Right ventricle myocardium inferior (tissue), 1 donor: ENCODE measurements around the gene CSGALNACT2. TPM values are rescaled to one million over a fixed set of nuclear protein-coding genes. Genes with fewer than 3 reads are reported as not detected.

Source experiments
- ATAC-seq: fragments of 200-7000 bp; cut with Tn5 transposase; one replicate; pipeline ENCODE4 v1.9.1; 2020; ENCODE audit warnings: mild to moderate bottlenecking, moderate library complexity
- DNase-seq: peaks from one replicate; pipeline ENCODE4 v3.0.0; 2021; ENCODE audit errors: missing footprints
- intact Hi-C: fragments of 100-400 bp; cut with DNase I; formaldehyde crosslinking; loops from one replicate; pipeline ENCODE4 v1.11.0; 2022
- total RNA-seq: library from RNA; stranded (reverse); fragmentation: NEBNext Ultra II Directional; extraction: Animal tissue kit (Norgen Biotek cat#: 25700); gene quantifications from one replicate; pipeline ENCODE4 v1.2.1, GENCODE V29; 2021
- donor health status: DM: no; HTN: yes; CAD: no; lungs with severe emphysema.

The CSGALNACT2 gene
- total RNA-seq, 1 donor from 2014 or later: 8.1 TPM

DNA sequence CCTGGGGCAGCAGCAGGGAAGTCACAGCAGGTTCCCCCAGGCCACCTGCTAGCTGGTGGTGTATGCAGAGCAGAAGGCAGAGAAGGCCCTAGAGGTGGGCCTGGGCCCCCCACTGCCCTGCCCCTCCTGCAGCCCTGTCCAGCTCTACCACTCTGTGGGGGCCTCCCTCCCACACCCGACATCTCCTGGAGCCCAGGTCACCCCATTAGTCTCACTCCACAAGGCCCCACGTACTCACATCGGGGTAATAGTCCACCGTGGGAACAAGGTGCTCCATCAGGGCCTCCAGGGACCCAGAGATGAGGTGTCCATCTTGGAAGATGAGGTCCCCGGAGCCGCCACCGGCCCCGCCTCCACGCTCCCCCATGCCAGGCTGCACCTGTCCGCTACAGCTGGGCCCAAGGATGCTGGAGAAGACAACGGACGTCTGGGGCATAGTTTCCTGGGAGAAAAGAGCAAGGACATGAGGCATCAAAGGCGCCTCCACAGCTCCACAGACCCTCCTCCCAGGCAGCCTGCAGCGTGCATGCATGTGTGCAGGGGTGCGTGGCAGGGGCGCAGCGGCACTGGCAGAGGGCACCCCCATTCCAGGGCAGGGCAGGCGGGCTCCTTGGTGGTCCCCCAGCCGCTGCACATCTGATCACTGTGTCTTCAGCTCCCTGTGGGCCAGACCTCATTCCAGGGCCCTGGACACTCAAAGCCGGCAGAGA is 67.6 kb downstream of the CSGALNACT2 start:
- ATAC-seq (no peak), DNase-seq (peak; percentile 63)
- intact Hi-C loops: no loop called here

DNA sequence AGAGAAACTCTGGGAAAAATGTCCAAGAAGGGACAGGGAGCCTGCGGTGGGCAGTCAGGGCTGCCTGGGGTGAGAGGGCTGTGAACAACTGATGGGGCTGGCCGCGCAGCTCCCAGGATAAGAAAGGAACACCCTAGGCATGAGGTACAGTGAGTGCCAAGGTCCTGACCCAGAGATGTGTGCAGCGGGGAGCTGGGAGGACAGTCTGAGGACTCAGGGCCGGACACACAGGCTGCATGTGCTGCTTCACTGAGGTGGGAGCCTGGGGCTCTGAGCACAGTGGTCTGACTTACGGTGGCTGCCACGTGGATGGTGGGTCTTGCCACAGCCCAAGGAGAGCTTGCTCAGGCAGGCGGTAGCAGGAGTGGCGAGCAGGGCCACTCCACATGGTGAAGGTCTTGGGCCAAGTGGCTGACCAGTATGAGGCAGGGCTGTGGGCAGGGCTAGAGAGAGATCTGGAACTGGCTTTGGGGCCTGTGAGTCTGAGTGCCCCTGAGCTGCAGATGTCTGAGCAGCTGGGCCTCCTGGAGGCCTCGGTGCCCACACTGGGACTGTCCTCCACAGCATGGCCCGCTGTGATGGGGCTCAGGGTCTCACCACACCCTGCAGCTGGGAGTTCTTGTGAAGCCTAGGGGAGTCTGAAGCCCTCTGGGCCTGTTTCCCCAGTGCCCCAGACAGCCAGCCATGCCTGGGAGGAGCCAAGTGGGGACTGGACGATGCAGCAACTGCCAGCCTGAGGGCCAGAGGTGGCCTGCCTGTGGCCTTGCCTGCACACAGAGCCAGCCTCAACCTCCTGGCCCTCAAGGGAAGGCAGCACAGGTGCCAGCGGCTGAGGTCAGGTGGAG is 68.4 kb downstream of the CSGALNACT2 start:
- intact Hi-C loops: no loop called here
- ATAC-seq: no peak
- peak; percentile 40 for DNase-seq

DNA sequence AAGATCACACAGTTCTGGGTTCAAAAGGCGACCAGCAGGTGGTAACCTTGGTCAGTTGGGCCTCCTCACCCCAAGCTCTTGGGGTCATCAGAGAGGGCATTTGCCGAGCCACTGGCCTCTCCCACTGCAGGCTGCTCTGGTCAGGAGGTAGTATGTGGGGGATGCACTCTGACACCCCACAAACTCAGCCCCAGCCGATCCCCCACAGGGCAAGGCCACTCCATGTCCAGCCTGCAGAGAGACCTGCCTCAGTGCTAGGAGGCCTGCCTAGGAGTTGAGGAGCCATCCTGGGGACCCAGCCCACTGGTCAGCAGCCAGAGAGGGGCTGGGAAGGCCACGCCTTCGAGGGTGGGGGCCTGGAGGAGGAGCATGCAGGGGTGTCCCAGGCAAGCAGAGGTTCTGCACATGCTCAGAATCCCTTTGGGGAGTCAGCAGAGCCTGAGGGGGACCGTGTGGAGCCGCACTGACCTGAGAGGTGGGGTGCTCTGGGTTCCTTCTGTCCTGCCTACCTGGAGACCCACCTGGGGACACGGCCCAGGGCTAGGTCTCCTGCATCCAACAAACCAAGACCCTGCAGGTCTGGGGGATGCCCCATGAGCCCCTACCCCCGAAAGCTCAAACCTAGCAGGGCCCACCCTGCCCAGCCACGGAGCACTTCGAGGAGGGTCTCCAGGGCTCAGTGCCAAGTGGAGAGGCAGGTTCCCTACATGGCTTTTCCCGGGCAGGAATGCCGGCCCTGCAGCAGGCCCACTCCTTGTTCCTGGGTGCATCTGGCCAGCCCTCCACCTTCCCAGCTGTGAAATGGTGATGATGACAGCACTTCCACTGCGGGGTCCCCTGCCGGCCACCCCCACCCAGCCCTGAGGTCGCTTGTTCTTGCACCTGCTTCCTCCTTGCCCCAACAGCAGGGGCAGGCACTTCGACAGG is 70.2 kb downstream of the CSGALNACT2 start:
- DNase-seq: peak; percentile 51
- intact Hi-C loops: no loop called here
- ATAC-seq: no peak

DNA sequence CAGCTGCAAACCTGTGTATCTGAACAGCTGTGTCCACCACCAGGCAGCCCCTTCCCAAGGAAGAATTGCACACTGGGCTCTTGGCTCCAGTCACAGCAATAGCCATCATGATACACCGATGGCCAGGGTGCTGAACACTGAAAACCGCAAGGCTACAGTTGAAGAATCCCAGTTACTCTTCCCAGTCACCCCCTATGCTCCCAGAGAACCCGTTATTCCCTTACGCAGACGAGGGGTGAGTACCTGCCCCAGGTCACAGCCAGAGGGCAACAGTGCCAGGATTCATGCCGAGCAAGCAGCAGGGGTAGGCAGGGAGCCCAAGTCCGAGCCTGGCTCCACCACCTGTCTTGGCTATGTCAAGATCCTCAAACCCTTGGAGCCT is 70.8 kb downstream of the CSGALNACT2 start:
- no peak for ATAC-seq
- intact Hi-C loops: no loop called here
- no peak for DNase-seq

DNA sequence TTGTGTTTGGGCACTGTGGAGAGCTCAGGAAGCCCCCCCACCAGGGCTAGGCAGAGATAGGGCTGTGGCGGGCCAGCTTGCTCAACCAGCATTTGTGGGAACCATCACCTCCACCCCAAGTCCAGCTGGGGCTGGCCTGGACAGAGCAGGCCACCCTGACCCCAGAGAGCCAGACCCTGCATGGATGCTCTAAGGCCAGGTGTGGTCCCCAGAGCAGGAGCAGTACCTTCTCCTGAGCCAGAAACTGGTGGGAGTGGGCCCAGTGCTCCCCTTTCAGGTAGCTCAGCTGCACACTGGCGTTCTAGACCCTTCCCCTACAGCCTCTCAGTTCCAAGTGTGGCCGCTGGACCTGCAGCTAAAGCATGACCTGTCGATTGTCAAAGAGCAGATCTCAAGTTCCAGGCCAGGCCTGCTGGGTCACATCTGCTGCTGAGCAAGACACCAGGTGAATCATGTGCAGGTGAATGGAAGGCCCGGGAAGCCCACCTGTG is 71.5 kb downstream of the CSGALNACT2 start:
- no peak for ATAC-seq

DNA sequence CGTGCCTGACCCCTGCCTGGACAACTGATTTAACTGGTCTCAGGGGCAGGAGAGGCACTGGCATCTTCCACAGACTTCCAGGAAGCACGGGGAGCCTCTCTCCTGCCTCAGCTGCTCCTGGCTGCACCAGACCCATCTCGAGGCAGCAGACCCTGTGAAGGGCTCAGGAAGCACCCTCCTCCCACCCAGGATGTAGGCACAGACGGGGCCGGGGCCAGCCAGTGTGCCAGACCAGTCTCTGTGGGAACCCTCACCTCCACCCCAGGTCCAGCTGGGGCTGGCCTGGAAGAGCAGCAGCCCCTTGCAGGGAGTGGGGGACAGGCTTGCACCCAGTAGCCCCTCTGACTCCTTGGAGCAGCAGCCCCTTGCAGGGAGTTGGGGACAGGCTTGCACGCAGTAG is 72.3 kb downstream of the CSGALNACT2 start:
- intact Hi-C loops: no loop called here
- DNase-seq (peak; percentile 37), ATAC-seq (no peak)

More for the DNA sequence above, 71.5 kb downstream of the CSGALNACT2 start:
- intact Hi-C loops: no loop called here
- DNase-seq: peak; percentile 30

DNA sequence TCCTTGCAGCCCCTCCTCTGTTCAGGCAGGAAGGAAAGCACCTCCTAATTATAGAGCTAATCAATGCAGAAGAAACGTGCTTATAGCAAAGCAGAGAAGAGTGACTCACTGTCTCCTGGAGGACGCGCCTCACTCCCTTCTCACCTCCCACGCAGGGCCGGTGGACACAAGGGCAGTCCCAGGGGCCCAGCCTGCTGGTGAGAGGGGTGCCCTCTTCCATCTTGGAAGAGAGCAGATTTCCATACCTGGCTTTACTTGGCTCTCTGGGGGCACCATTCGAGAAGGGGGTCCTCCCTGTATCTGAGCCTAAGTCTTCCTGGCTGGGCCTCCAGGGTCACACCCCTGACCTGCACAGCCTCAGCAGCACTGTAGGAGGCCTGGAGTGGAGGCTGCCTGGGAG is 72.8 kb downstream of the CSGALNACT2 start:
- ATAC-seq (no peak), DNase-seq (peak; percentile 51)
- intact Hi-C loops: no loop called here

DNA sequence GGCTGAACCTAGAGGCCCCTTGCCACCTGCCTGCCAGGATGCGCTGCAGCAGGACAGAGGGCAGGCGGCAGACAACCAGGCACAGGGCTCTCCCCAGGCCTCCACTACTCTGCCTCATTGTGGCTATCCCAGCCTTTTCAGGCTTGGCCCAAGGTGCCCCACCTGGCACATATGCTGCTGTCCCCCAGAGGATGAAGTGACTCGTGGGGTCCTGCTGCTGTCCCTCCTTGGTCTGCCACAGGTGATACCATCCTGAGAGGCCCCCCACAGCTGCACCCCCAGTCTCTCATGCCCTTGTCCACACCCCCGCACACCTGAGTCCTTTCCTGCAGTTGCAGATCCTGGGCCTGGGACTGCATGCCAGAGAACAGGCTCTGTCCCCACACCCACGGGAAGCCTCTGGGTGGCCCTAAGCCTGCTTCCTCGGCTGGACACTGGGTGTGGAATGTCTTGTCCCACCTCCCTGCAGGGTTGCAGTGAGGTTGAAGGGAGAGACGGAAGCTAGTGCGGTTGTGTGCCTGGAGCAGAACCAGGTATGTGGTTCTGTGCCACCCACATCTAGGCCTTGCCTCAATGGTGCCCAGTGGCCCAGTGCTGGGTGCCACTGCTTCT is 73.3 kb downstream of the CSGALNACT2 start:
- peak; percentile 59 for DNase-seq
- ATAC-seq: no peak
- intact Hi-C loops: no loop called here

DNA sequence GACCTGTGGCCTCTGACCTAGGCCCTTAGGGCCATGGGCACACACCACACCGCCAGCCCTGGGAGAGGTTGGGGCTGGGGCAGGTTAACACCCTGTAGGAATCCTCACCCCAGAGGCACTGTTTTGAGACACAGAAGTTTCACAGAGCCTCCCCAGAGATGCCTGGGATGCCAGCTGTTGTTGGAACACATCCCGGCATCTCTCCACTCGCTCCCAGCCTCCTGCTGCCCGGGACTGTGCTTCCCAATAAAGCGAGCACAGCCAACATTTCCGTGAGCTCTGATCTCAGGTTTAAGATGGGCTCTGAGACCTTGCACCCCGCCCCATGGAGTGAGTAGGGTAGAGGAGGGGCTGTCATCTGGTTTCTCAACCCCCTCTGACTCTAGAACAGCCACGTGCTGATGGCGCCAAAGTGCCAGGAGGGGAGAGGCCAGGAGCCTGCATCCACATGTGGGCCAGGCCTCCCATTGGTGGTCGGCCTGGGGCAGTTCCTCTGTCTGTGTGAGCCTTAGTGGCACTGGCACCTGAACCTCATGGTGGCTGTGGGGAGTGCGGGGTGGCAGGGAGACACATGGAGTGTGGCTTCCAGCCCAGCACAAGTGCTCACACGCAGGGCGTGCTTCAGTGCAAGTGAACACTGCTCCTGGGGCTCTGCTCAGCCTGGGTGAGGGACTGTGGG is 73.9 kb downstream of the CSGALNACT2 start:
- peak; percentile 61 for DNase-seq
- intact Hi-C loops: no loop called here
- peak; percentile 58 for ATAC-seq

DNA sequence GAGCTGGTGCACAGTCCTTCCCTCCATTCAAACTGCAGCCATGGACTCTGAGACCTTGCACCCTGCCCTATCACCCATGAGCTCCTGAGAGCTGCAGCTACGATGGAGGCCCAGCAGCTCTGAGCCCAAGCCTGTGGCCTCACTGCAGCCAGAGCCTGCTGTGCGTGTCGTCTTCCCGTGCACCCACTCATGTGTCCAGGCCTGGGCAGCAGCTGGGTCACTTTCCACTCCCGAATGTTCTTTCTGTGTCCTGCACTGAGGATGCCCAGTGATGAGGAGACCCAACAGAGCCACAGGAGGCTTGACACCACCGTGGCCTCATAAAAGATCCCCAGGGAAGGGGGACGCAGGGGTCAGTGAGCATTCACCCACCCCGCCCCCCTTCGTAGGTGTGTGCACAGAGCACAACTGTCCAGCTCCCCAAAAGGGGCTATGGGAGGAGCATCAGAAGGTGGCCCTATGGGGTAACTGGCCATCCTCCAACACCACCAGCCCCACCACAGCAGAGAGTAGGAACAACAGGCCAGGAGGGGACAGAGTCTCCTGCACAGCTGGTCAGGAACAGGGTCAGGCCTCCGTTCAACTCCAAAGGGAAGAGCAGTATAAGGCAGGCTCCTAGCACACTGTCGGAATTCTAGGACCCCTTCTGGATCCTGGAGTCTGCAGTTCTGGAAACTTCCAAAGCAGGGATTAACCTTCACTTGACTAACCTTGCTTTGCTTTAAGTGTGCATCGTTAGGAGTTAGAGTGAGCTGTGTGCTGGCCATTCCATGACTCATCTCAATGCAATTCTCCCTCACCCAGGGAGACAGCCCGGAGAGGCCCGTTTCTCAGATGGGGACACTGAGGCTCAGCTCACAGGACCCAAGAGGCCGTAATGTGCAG is 76.1 kb downstream of the CSGALNACT2 start:
- intact Hi-C loops: no loop called here
- peak; percentile 43 for DNase-seq
- no peak for ATAC-seq

DNA sequence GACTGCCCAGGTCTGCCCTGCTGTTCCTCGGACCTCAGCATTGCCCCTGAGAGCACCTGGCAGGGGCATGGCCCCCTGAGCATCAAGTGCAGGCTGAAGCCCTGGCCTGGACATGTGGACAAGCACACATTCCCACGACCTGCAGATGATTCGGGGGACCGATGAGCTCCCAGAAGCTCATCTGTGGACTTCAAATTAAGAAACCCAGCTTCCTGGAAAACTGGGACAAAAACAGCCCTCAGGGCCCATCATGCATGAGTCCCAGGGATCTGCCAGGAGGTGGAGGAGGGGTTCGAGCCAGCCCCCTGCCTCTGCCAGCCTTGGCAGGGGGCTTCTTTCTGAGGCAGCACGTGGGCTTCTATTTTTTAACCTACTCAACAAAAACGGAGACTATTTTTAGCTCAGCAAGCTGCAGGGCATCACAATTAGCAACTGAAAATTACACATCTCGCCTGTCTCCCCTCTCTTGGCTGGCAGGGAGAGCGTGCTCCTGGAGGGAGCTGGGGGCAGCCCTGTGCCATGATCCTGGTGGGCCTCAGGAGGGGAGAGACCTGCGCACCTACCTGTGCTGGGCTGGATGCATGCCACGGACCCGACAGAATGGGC is 76.8 kb downstream of the CSGALNACT2 start:
- intact Hi-C loops: no loop called here
- peak; percentile 23 for DNase-seq
- no peak for ATAC-seq

DNA sequence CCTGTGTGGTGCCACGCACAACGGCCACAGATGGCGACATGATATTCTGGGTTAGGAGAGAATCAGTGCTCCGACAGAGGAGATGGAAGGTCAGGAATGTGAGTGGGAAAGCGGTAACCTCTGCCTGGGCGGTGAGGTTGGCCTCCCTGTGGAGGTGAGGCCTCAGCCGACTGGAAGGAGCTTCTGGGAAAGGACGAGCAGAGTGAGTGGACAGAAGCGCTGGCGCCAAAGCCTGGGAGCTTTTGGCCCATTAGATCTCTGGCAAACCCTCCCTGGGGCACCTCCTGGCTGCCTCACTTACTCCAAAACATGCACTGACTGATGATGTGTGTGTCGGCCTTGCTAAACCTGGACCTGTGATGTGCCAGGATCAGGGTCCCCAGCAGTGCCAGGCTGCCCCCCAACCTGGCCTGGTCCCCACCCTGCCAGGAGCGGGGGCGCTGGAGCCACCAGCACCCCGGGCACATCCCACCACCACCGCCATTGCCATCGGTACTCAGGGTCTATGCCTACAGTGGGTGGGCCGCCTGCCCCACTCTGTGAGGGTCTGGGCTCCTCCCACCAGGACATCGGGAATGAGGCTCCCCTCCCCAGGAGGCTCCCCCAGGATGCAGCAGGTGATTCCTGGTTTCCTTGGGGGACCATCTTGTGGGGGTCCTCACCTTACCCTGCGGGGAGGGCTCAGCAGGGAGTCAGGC is 77.7 kb downstream of the CSGALNACT2 start:
- DNase-seq (peak; percentile 11), ATAC-seq (no peak)
- intact Hi-C loops: no loop called here

DNA sequence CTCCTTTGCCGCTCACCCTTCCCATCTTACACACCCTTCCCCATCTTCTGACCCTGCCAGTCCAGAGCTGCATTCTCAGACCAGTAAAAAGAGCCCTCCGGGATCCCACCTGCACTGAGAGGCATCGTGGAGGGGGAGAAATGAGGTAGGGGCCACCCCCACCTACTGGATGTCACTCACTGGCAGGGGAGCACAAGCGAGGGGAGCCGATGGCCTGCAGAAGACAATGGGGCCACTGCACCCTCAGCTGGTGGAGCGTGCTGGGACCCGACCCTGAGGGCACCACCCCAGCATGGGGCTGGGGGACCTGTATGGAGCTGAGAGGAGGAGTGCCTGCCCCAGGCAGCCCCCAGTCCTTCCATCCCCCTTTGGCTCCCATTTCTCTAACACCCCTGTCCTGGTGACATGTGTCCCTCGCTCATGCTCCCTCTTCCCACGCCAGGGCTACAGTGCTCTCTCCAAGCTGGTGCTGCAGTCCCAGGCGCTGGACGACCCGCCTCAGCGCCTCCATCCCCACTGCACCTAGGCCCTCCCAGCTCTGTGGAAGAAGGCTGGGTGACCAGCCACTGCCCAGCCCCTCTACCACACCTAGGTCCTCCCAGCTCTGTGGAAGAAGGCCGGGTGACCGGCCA is 78.8 kb downstream of the CSGALNACT2 start:
- intact Hi-C loops: no loop called here
- ATAC-seq (no peak), DNase-seq (peak; percentile 52)

DNA sequence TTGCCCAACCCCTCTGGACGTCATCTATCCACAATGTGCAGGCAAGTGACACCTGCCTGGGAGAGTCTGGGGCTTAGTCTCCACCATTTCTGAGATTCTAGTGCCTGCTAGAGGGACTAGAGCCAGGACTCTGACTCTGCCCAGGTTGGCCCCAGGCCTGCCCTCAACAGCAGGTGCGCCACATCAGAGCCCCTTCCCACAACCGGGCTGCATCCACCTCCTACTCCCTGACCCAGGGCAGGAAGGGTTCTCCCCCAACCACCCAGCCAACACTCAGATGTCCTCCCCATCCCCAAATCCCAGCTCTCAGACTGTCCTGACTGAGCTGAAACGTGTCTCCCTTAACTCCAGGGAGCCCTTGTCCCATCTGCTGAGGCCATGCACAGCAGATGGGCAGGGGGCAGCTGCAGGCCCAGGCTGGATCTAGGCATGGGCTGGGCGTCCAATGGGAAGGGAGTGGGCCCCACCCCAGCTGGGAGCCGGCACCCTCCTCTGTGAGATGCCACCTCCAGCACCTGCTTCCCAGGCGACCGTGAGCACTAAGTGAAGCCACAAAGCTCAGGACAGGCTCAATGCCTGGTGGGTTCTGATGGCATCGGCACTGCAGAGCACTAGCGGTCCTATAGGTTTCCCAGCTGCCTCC is 79.4 kb downstream of the CSGALNACT2 start:
- DNase-seq (peak; percentile 25), ATAC-seq (no peak)
- intact Hi-C loops: no loop called here

DNA sequence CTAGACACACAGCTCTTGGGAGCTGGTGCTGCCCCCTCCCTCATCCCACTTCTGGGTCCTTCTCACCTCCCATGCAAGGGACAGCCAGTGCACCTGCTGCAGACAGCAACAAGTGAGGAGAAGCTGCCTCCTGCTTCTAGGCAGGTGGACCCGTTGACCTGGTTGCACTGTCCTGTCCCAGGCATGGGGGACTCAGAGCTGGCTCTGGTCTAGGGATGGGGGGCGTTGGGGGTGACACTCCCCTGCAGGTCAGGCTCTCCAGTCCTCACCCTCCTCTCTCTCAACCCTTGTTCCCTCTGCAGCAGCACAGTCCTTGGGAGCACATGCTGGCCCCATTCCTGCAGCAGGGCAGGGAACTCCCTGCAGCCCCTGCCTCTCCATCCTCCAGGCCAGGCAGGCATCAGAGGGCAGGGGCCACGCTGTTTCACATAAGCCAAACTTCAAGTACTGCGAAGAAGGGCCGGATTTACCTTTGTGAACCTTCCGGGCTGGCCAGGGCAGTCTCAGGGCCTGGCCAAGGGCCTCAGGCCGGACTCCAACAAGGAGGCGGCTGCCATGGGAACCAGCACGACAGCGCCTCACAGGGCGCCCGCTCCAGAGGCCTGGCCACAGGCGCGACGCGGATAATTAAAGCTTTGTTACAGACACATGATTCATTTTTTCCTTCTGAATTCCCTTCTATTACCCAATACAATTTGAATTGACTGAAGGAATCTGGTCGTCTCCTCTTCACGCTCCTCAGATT is 80.1 kb downstream of the CSGALNACT2 start:
- ATAC-seq: no peak
- DNase-seq: peak; percentile 20

More for the DNA sequence above, 80.1 kb downstream of the CSGALNACT2 start:
- intact Hi-C loops: no loop called here
